ENCODE measurements around the gene PPP4R4.

Gene PPP4R4

DNA sequence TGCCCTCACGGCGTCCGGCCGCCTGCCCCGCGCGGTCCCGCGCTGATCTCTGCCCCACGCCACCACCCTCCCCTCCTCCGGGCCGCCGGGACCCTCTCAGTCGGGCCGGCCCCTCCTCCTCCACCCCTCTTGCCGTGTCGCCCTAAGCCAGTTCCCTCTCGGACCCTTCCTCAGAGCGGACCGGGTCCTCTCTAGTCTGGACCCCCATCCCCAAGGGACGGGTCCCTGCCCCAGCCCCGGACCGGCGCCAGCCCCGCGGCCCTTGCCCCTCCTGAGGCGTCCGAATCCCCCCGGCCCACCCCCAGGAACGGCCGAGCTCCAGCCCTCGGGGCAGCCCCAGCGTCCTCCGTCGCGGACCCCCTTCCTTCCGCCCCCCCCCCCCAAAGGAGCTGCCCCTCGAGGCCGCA is 485 bp downstream of the PPP4R4 start:
- no peak for TF ChIP-seq Cebpa-rat (IDR thresholded peaks at IDR 0.05)
- H3K36me3 ChIP-seq = no peaks in the 10 kb centered on the region
- peaks cover 5% of the 10 kb centered on the region; the same call in 1 of the 2 replicates for H3K4me1 ChIP-seq
- H3K27ac ChIP-seq = no peak overlapping the region
- H3K27me3 ChIP-seq = peaks cover 40% of the 10 kb centered on the region
- peak overlapping the region; percentile 75 for H3K4me3 ChIP-seq
- H3K9me3 ChIP-seq = no peaks in the 10 kb centered on the region
- no peak overlapping the region for H3K9ac ChIP-seq
- peaks cover 23% of the 10 kb centered on the region; the same call in 1 of the 2 replicates for H4K20me1 ChIP-seq
- H3K4me2 ChIP-seq = peak overlapping the region; percentile 94

DNA sequence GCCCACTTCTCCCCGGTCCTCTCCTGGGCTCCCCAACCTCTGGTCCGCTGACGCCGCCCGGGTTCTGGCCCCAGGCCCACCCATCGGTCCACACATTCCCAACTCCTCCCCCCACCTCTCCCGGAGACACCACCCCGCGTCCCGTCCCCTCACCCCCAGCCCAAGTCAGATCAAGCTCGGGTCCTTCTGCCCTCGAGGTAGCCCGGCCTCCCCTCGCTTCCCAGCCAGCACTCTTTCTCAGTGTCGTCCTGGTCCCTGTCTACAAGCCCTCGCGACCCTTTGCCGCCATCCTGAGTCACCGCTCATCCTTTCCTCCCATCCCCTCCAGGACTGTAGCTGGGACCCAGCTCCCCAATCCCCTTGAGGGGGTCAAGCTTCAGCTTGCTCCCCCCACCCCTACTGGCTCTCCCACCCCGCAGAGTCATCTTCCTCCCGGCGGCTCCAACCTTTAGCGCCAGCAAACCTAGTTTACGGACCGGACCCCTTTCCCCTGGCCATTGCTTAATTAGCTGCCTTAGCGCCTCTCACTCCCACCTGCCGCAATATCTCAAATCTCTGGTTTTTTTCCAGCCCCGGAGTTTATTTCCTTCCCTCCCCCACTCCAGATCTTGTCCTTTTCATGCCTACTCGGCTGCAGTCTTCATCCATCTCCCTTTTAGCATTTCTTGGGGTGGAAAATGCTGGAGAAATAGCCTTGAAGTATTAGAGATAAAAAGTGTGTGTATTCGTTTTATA is 1.1 kb downstream of the PPP4R4 start:
- Histone ChIP-seq H3K9ac (no peak overlapping the region), H4K20me1 (peaks cover 23% of the 10 kb centered on the region; the same call in 1 of the 2 replicates), H3K4me3 (no peak overlapping the region), H3K4me2 (peak overlapping the region; percentile 94), H3K9me3 (no peaks in the 10 kb centered on the region), H3K4me1 (peaks cover 5% of the 10 kb centered on the region; the same call in 1 of the 2 replicates), H3K27ac (no peak overlapping the region), H3K27me3 (peaks cover 40% of the 10 kb centered on the region), H3K36me3 (no peaks in the 10 kb centered on the region)
- TF ChIP-seq Cebpa-rat (IDR thresholded peaks at IDR 0.05) = no peak

DNA sequence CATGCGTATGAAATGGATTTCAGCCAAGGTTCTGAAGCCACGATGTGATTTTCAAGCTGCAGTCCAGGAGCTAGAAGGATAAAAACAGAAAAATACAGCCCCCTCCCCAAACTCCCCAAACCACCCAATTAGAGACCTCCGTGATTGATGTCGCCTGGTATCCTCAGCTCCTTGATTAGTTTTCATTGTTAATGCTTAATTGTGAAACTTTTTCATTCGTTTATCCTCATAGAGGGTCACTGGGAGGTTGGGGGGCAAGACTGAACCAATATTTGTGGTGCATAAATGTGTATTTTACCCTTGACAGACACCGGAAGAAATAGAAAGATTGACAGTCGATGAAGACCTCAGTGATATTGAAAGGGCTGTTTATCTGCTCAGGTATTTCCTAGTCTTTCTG is 1.6 kb downstream of the PPP4R4 start:
- no peak for TF ChIP-seq Cebpa-rat (IDR thresholded peaks at IDR 0.05)
- Histone ChIP-seq H3K4me1 (peaks cover 5% of the 10 kb centered on the region; the same call in 1 of the 2 replicates), H3K36me3 (no peaks in the 10 kb centered on the region), H3K9me3 (no peaks in the 10 kb centered on the region), H3K4me2 (no peak overlapping the region), H3K9ac (no peak overlapping the region), H3K4me3 (no peak overlapping the region), H3K27ac (no peak overlapping the region), H4K20me1 (peaks cover 23% of the 10 kb centered on the region; the same call in 1 of the 2 replicates), H3K27me3 (peaks cover 40% of the 10 kb centered on the region)

DNA sequence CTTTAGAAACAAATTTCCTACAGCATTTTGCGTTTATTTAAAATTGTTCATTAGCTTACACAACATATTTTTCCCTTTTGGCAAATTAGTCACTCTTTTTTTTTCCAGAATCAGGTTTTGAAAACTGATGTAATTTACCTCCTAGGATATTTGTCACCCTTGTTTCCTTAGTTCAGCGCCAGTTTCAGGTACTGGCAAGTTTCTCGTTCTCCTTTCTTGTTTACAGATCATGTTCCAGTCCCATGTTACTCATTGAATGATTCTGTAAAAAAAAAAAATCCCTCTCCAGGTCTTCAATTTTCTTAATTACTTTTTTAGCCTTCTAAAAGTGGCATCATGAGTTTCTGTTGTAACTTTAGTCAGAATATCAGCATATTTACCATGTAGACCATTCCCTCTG is 2.7 kb downstream of the PPP4R4 start:
- no peak overlapping the region for H3K4me2 ChIP-seq
- H3K27ac ChIP-seq = no peak overlapping the region
- no peak overlapping the region for H3K4me3 ChIP-seq
- H3K9ac ChIP-seq = no peak overlapping the region
- H3K9me3 ChIP-seq = no peaks in the 10 kb centered on the region
- H3K36me3 ChIP-seq = no peaks in the 10 kb centered on the region
- peaks cover 23% of the 10 kb centered on the region; the same call in 1 of the 2 replicates for H4K20me1 ChIP-seq
- peaks cover 40% of the 10 kb centered on the region for H3K27me3 ChIP-seq
- TF ChIP-seq Cebpa-rat (IDR thresholded peaks at IDR 0.05) = no peak
- peaks cover 5% of the 10 kb centered on the region; the same call in 1 of the 2 replicates for H3K4me1 ChIP-seq

DNA sequence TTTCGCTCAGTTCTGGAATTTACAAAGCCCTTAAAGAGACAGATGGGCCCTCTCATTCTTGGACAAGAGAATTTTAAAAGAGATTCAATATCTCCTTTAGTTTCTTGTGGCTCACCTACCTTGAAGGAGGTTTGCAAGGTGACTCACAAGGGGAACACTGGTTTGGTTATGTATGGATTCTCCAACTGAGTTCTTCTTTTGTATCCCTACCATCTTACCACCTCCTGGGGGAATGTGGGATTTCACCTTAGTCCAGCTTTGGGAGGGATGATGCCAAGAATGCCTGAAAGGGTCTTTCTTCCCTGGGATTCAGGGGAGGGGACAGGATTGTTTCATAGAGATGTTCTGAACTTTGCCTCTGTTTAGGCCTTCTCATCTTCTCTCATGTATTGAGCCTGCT is 3.7 kb downstream of the PPP4R4 start:
- peaks cover 40% of the 10 kb centered on the region for H3K27me3 ChIP-seq
- H4K20me1 ChIP-seq = peaks cover 23% of the 10 kb centered on the region; the same call in 1 of the 2 replicates
- no peaks in the 10 kb centered on the region for H3K36me3 ChIP-seq
- no peak overlapping the region for H3K27ac ChIP-seq
- no peak overlapping the region for H3K9ac ChIP-seq
- peaks cover 5% of the 10 kb centered on the region; the same call in 1 of the 2 replicates for H3K4me1 ChIP-seq
- H3K4me2 ChIP-seq = no peak overlapping the region
- H3K9me3 ChIP-seq = no peaks in the 10 kb centered on the region
- no peak for TF ChIP-seq Cebpa-rat (IDR thresholded peaks at IDR 0.05)
- no peak overlapping the region for H3K4me3 ChIP-seq

DNA sequence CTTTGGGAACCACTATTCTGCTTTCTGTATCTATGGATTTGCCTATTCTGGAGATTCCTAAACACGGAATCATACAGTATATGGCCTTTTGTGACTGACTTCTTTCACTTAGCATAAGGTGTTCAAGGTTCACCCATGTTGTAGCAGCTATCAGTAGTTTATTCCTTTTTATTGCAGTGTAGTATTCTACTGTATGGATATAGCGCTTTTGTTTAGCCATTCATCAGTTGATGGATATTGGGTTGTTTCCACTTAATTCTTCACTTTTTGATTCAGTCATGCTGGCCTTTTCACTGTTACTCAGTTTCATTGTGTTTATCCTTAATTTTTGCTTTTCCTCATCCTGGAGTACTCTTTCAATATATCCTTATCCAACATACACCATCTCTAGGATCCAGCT is 5.1 kb downstream of the PPP4R4 start:
- H3K27me3 ChIP-seq = peaks cover 38% of the 10 kb centered on the region
- peaks cover 23% of the 10 kb centered on the region; the same call in 1 of the 2 replicates for H4K20me1 ChIP-seq
- no peak overlapping the region for H3K4me2 ChIP-seq
- no peak overlapping the region for H3K9ac ChIP-seq
- H3K4me3 ChIP-seq = no peak overlapping the region
- H3K36me3 ChIP-seq = no peaks in the 10 kb centered on the region
- H3K27ac ChIP-seq = no peak overlapping the region
- H3K9me3 ChIP-seq = no peaks in the 10 kb centered on the region
- no peak for TF ChIP-seq Cebpa-rat (IDR thresholded peaks at IDR 0.05)
- H3K4me1 ChIP-seq = no peaks in the 10 kb centered on the region

DNA sequence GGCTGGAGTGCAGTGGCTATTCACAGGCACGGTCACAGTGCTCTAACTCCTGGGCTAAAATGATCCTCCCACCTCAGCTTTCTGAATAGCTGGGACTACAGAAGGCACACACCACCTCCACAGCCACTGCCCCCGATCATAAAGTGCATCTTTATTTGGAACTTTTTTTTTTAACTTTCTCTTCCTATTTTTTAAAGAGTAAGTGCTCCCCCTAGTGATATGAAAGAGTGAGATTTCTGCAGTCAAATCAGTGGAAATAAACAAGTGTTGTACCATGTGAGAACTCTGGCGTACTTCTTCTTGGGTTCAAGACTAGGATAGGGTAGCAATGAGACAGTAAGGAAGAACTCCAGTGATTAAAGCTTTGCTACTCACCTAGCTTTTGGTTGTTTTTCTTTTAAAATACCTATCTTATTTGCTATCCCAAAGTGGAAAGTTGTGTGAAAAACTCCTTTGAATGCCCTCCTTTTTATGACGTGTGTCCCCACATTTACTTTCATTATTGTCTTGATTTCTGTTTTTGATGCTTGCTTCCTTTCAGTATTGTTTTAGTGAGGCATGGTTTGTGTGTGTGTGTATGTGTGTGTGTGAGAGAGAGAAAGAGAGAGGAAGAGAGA is 6.6 kb downstream of the PPP4R4 start:
- H3K36me3 ChIP-seq = no peaks in the 10 kb centered on the region
- H3K27me3 ChIP-seq = peaks cover 23% of the 10 kb centered on the region
- H3K4me2 ChIP-seq = peak overlapping the region; percentile 31
- H3K4me3 ChIP-seq = no peak overlapping the region
- no peak overlapping the region for H3K27ac ChIP-seq
- no peak overlapping the region for H3K9ac ChIP-seq
- no peaks in the 10 kb centered on the region for H3K4me1 ChIP-seq
- no peaks in the 10 kb centered on the region for H3K9me3 ChIP-seq
- TF ChIP-seq Cebpa-rat (IDR thresholded peaks at IDR 0.05) = no peak
- peaks cover 8% of the 10 kb centered on the region; the same call in 1 of the 2 replicates for H4K20me1 ChIP-seq

DNA sequence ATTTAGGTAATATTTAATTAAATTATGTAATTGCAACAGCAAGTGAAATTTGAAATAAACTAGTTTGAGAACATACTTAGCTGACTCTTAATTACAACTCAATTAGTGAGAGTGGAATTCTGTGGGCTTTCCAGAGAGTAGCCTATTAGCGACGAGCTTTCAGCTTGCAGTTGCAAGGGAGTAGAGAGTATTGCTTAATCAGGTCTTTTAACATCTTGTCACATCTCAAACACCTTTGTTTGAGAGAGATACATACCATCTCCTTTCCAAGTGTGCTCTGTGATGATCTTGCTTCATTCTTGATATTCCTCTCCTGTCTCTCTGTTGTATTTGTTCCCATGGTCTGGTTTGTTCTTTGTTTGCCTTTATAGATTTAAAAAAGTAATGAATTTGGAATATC is 7.7 kb downstream of the PPP4R4 start:
- peaks cover 12% of the 10 kb centered on the region for H3K27me3 ChIP-seq
- TF ChIP-seq Cebpa-rat (IDR thresholded peaks at IDR 0.05) = no peak

DNA sequence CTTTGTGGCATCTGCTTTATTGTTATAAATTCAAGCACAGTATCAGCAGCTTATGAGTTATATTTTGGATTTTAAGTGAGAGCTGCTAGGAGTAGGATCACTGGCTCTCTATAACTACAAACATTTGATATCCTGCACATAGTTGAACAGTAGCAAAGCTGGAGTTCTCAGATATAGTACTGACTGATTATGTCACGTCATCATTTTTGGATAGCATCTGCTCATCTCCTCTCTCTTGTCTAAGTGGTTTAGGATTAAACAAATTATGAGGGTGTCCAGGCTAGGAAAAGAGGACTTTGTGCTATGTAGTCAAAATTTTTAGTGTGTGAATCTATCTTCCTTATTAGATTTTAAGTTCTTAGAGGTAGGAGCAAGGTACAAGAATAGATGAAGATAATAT is 18.4 kb downstream of the PPP4R4 start:
- H3K4me1 ChIP-seq = no peaks in the 10 kb centered on the region
- no peaks in the 10 kb centered on the region for H3K9me3 ChIP-seq
- TF ChIP-seq Cebpa-rat (IDR thresholded peaks at IDR 0.05) = no peak
- no peaks in the 10 kb centered on the region for H4K20me1 ChIP-seq
- H3K9ac ChIP-seq = no peak overlapping the region
- H3K4me3 ChIP-seq = no peak overlapping the region
- H3K36me3 ChIP-seq = no peaks in the 10 kb centered on the region
- no peaks in the 10 kb centered on the region for H3K27me3 ChIP-seq
- H3K4me2 ChIP-seq = no peak overlapping the region
- H3K27ac ChIP-seq = no peak overlapping the region

More for the DNA sequence above, 7.7 kb downstream of the PPP4R4 start:
- Histone ChIP-seq H3K4me3 (no peak overlapping the region), H3K4me1 (no peaks in the 10 kb centered on the region), H3K9me3 (no peaks in the 10 kb centered on the region), H3K36me3 (no peaks in the 10 kb centered on the region), H4K20me1 (no peaks in the 10 kb centered on the region), H3K4me2 (no peak overlapping the region), H3K9ac (no peak overlapping the region), H3K27ac (no peak overlapping the region)

DNA sequence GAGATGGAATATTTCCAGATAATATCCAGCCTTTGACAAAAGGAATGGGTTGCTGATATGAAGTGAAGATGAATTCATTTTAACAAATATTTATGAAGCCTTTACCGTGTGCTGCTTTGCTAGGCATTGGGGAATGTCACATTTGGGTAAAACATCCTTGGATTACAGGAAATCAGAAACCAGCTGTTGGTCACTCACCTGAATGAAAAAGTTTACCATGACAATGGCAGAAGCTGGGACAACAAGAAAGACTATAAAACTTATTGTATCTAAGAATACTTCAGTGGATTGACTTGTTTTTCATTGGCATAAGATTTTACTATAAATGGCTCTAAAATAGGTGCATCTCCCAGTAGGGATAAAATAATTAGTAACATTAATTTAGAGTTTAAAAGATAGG is 19.7 kb downstream of the PPP4R4 start:
- no peaks in the 10 kb centered on the region for H3K4me1 ChIP-seq
- H3K27ac ChIP-seq = no peak overlapping the region
- H4K20me1 ChIP-seq = no peaks in the 10 kb centered on the region
- H3K9me3 ChIP-seq = no peaks in the 10 kb centered on the region
- no peak overlapping the region for H3K4me3 ChIP-seq
- no peak for TF ChIP-seq Cebpa-rat (IDR thresholded peaks at IDR 0.05)
- H3K4me2 ChIP-seq = no peak overlapping the region
- no peaks in the 10 kb centered on the region for H3K36me3 ChIP-seq
- H3K27me3 ChIP-seq = no peaks in the 10 kb centered on the region
- no peak overlapping the region for H3K9ac ChIP-seq

All from BLaER1 (cell line).